Activated CD4-positive, alpha-beta T cell treated with anti-CD3 and anti-CD28 coated beads, Interleukin-2, amount 10 ng/mL, durations not matched to agents 24 days and 14 days (primary cell): Measurements from ENCODE around the gene ISG20L2. TPM values are rescaled to one million over a fixed set of nuclear protein-coding genes. Genes with fewer than 3 reads are reported as not detected.

Experiments
- DNase-seq: peaks from one replicate; pipeline ENCODE4 v3.0.0; 2022
- H3K27ac Mint-ChIP-seq: one replicate; pipeline ENCODE4 v1.8.0; 2022; ENCODE audit warnings: mild to moderate bottlenecking, mixed read lengths
- H3K27me3 Mint-ChIP-seq: one replicate; pipeline ENCODE4 v1.8.0; 2022; ENCODE audit warnings: mixed read lengths
- H3K36me3 Mint-ChIP-seq: one replicate; pipeline ENCODE4 v1.8.0; 2022; ENCODE audit warnings: low read depth, mild to moderate bottlenecking, mixed read lengths
- H3K4me1 Mint-ChIP-seq: one replicate; pipeline ENCODE4 v1.8.0; 2021; ENCODE audit warnings: mixed read lengths
- H3K4me3 Mint-ChIP-seq: one replicate; pipeline ENCODE4 v1.8.0; 2022; ENCODE audit warnings: mild to moderate bottlenecking, moderate library complexity, mixed read lengths
- H3K9me3 Mint-ChIP-seq: one replicate; pipeline ENCODE4 v1.8.0; 2021; ENCODE audit warnings: mixed read lengths
- intact Hi-C: fragments of 100-400 bp; cut with micrococcal nuclease; formaldehyde crosslinking; loops from one replicate; pipeline ENCODE4 v1.15.1; 2023
- total RNA-seq: library from RNA; stranded (reverse); gene quantifications from 2 replicates; pipeline ENCODE4 v1.2.3, GENCODE V29; 2022

The ISG20L2 gene
- total RNA-seq, 1 donor from 2014 or later = 75.4 TPM

GRCh38 chr1:156742017-156742416 is 13.5 kb upstream of the ISG20L2 start:
- no peaks in the 10 kb centered on the region for H3K9me3 Mint-ChIP-seq
- peaks cover 66% of the 10 kb centered on the region for H3K36me3 Mint-ChIP-seq
- peak overlapping the region; percentile 98 for H3K4me3 Mint-ChIP-seq
- peak overlapping the region; percentile 96 for H3K27ac Mint-ChIP-seq
- intact Hi-C loops = loop anchor here (5.0 kb wide), 1 partner anchor 75 kb away; the partner anchor contains the start of gene SH2D2A
- peak; percentile 60 for DNase-seq
- no peaks in the 10 kb centered on the region for H3K27me3 Mint-ChIP-seq
- peaks cover 29% of the 10 kb centered on the region for H3K4me1 Mint-ChIP-seq

- no peak for DNase-seq
- peaks cover 65% of the 10 kb centered on the region for H3K36me3 Mint-ChIP-seq
- no peaks in the 10 kb centered on the region for H3K9me3 Mint-ChIP-seq
- H3K27me3 Mint-ChIP-seq = no peaks in the 10 kb centered on the region
- H3K4me3 Mint-ChIP-seq = peak overlapping the region; percentile 98
- H3K4me1 Mint-ChIP-seq = peaks cover 28% of the 10 kb centered on the region
- intact Hi-C loops = loop anchor here (1.0 to 5.0 kb wide), 4 partner anchors 10 to 76 kb away; partner anchors contain the start of genes HDGF, ISG20L2, METTL25B and PRCC
- peak overlapping the region; percentile 96 for H3K27ac Mint-ChIP-seq
Observed at GRCh38 chr1:156741481-156741983, 13.0 kb upstream of the ISG20L2 start.

- Mint-ChIP-seq H3K9me3 (no peaks in the 10 kb centered on the region), H3K4me1 (peaks cover 24% of the 10 kb centered on the region), H3K36me3 (peaks cover 66% of the 10 kb centered on the region)
Observed at GRCh38 chr1:156740741-156741480, 12.3 kb upstream of the ISG20L2 start, which contains the start of gene MRPL24. MRPL24 (minus strand) TSS chr1:156741088; CDS start chr1:156738704, 2,384 bp downstream.

GRCh38 chr1:156740237-156740740 is 11.7 kb upstream of the ISG20L2 start:
- DNase-seq = no peak
- peaks cover 20% of the 10 kb centered on the region for H3K4me1 Mint-ChIP-seq
- peak overlapping the region; percentile 98 for H3K4me3 Mint-ChIP-seq
- no peaks in the 10 kb centered on the region for H3K9me3 Mint-ChIP-seq
- peaks cover 62% of the 10 kb centered on the region for H3K36me3 Mint-ChIP-seq
- no peaks in the 10 kb centered on the region for H3K27me3 Mint-ChIP-seq
- H3K27ac Mint-ChIP-seq = peak overlapping the region; percentile 96
- intact Hi-C loops = loop anchor here (5.0 kb wide), 1 partner anchor 77 kb away; the partner anchor contains the start of gene SH2D2A

More at GRCh38 chr1:156740741-156741480, 12.3 kb upstream of the ISG20L2 start, which contains the start of gene MRPL24:
- peak within 1 kb of the TSS; percentile 98 for H3K4me3 Mint-ChIP-seq
- peak within 1 kb of the TSS; percentile 96 for H3K27ac Mint-ChIP-seq
- DNase-seq = peak; percentile 99
- H3K27me3 Mint-ChIP-seq = no peaks in the 10 kb centered on the region
- intact Hi-C loops = loop anchor here (1.0 to 5.0 kb wide), 4 partner anchors 10 to 76 kb away; partner anchors contain the start of genes HDGF, ISG20L2, METTL25B and PRCC

GRCh38 chr1:156738916-156739315 is 10.3 kb upstream of the ISG20L2 start:
- Mint-ChIP-seq H3K4me3 (peak overlapping the region; percentile 61), H3K27ac (peak overlapping the region; percentile 16), H3K4me1 (peaks cover 15% of the 10 kb centered on the region), H3K27me3 (no peaks in the 10 kb centered on the region), H3K36me3 (peaks cover 53% of the 10 kb centered on the region), H3K9me3 (no peaks in the 10 kb centered on the region)
- DNase-seq = no peak
- intact Hi-C loops = no loop called here

GRCh38 chr1:156738407-156738806 is 9.8 kb upstream of the ISG20L2 start:
- Mint-ChIP-seq H3K4me3 (no peak overlapping the region), H3K9me3 (no peaks in the 10 kb centered on the region)

GRCh38 chr1:156733989-156734584 is 5.5 kb upstream of the ISG20L2 start:
- peaks cover 34% of the 10 kb centered on the region for H3K36me3 Mint-ChIP-seq

More at GRCh38 chr1:156738407-156738806, 9.8 kb upstream of the ISG20L2 start:
- intact Hi-C loops = no loop called here
- Mint-ChIP-seq H3K36me3 (peaks cover 48% of the 10 kb centered on the region), H3K4me1 (peaks cover 15% of the 10 kb centered on the region), H3K27ac (no peak overlapping the region), H3K27me3 (no peaks in the 10 kb centered on the region)
- no peak for DNase-seq

GRCh38 chr1:156727926-156728598 is 504 bp downstream of the ISG20L2 start, which contains the start of gene METTL25B:
METTL25B (plus strand) TSS chr1:156728469; CDS start chr1:156729105, 636 bp downstream.
- no peaks in the 10 kb centered on the region for H3K27me3 Mint-ChIP-seq
- intact Hi-C loops = loop anchor here (1.0 to 10.0 kb wide), 8 partner anchors 13 to 673 kb away; partner anchors contain the start of genes CRABP2, HDGF, LAMTOR2 and MRPL24
- no peak within 1 kb of the TSS for H3K4me3 Mint-ChIP-seq
- peak; percentile 95 for DNase-seq
- H3K36me3 Mint-ChIP-seq = peaks cover 28% of the 10 kb centered on the region
- H3K4me1 Mint-ChIP-seq = peaks cover 34% of the 10 kb centered on the region
- H3K9me3 Mint-ChIP-seq = no peaks in the 10 kb centered on the region
- H3K27ac Mint-ChIP-seq = no peak within 1 kb of the TSS

More at GRCh38 chr1:156733989-156734584, 5.5 kb upstream of the ISG20L2 start:
- H3K4me1 Mint-ChIP-seq = peaks cover 7% of the 10 kb centered on the region
- H3K27ac Mint-ChIP-seq = no peak overlapping the region
- no peak overlapping the region for H3K4me3 Mint-ChIP-seq
- H3K9me3 Mint-ChIP-seq = no peaks in the 10 kb centered on the region
- H3K27me3 Mint-ChIP-seq = no peaks in the 10 kb centered on the region
- intact Hi-C loops = no loop called here
- DNase-seq = no peak

- Mint-ChIP-seq H3K4me1 (peaks cover 34% of the 10 kb centered on the region), H3K27ac (no peak overlapping the region), H3K9me3 (no peaks in the 10 kb centered on the region), H3K4me3 (no peak overlapping the region), H3K27me3 (no peaks in the 10 kb centered on the region), H3K36me3 (peaks cover 25% of the 10 kb centered on the region)
- no peak for DNase-seq
- intact Hi-C loops = loop anchor here (10.0 kb wide), 1 partner anchor 673 kb away; the partner anchor contains the start of genes LAMTOR2 and UBQLN4
Observed at GRCh38 chr1:156727492-156727891, 1.1 kb downstream of the ISG20L2 start.

- Mint-ChIP-seq H3K36me3 (peaks cover 26% of the 10 kb centered on the region), H3K9me3 (no peaks in the 10 kb centered on the region), H3K27me3 (no peaks in the 10 kb centered on the region), H3K4me1 (peaks cover 34% of the 10 kb centered on the region), H3K27ac (no peak overlapping the region), H3K4me3 (no peak overlapping the region)
- DNase-seq = peak; percentile 89
- intact Hi-C loops = loop anchor here (1.0 to 10.0 kb wide), 4 partner anchors 37 to 672 kb away; partner anchors contain the start of genes LAMTOR2, NTRK1 and UBQLN4
Observed at GRCh38 chr1:156726549-156727226, 1.9 kb downstream of the ISG20L2 start.

- Mint-ChIP-seq H3K27me3 (no peaks in the 10 kb centered on the region), H3K27ac (no peak overlapping the region), H3K36me3 (peaks cover 34% of the 10 kb centered on the region), H3K9me3 (no peaks in the 10 kb centered on the region), H3K4me3 (no peak overlapping the region), H3K4me1 (peaks cover 38% of the 10 kb centered on the region)
- intact Hi-C loops = loop anchor here (1.0 to 10.0 kb wide), 5 partner anchors 19 to 671 kb away; partner anchors contain the start of genes LAMTOR2, NTRK1 and UBQLN4
- peak; percentile 95 for DNase-seq
Observed at GRCh38 chr1:156725683-156726280, 2.8 kb downstream of the ISG20L2 start.

- Mint-ChIP-seq H3K4me3 (no peak overlapping the region), H3K27me3 (no peaks in the 10 kb centered on the region), H3K27ac (peak overlapping the region; percentile 76), H3K9me3 (no peaks in the 10 kb centered on the region), H3K4me1 (peaks cover 22% of the 10 kb centered on the region), H3K36me3 (peaks cover 46% of the 10 kb centered on the region)
- DNase-seq = no peak
- intact Hi-C loops = loop anchor here (10.0 kb wide), 1 partner anchor 667 kb away; the partner anchor contains the start of genes LAMTOR2 and UBQLN4
Observed at GRCh38 chr1:156721535-156721934, 7.0 kb downstream of the ISG20L2 start.
